HT-29 (cell line): Measurements from ENCODE around the gene KNL1. TPM values are rescaled to one million over a fixed set of nuclear protein-coding genes. Genes with fewer than 3 reads are reported as not detected.

ENCODE experiments used
- DNase-seq: peaks from one replicate; pipeline ENCODE4 v3.0.0-alpha.2; 2015; ENCODE audit warnings: low spot score
- total RNA-seq: library from RNA; depleted of rRNA; stranded (reverse); fragments of >200 nt; shearing (Covaris generic); gene quantifications from 2 replicates; pipeline ENCODE4 v1.2.3, GENCODE V29; 2014

The KNL1 gene
- total RNA-seq, 1 experiment from 2014 or later: 13.1 TPM

GRCh38 chr15:40584191-40584590 is 9.9 kb upstream of the KNL1 start:
- DNase-seq: no peak

- DNase-seq: peak; percentile 56
These were observed 3.4 kb upstream of the KNL1 start for GRCh38 chr15:40590667-40591050.

- peak; percentile 24 for DNase-seq
These were observed 2.7 kb upstream of the KNL1 start for GRCh38 chr15:40591389-40591788.

GRCh38 chr15:40593165-40593564 is 884 bp upstream of the KNL1 start:
- no peak for DNase-seq

GRCh38 chr15:40594429-40594836 is 384 bp downstream of the KNL1 start:
- DNase-seq: peak; percentile 74

GRCh38 chr15:40595219-40595618 is 1.2 kb downstream of the KNL1 start:
- DNase-seq: no peak

GRCh38 chr15:40595773-40596172 is 1.7 kb downstream of the KNL1 start:
- DNase-seq: peak; percentile 40

GRCh38 chr15:40597024-40597423 is 3.0 kb downstream of the KNL1 start:
- DNase-seq: no peak

GRCh38 chr15:40598126-40598525 is 4.1 kb downstream of the KNL1 start:
- no peak for DNase-seq

- DNase-seq: no peak
These were observed 4.6 kb downstream of the KNL1 start for GRCh38 chr15:40598672-40599071.

- DNase-seq: no peak
These were observed 6.9 kb downstream of the KNL1 start for GRCh38 chr15:40600956-40601355.

- no peak for DNase-seq
These were observed 9.9 kb downstream of the KNL1 start for GRCh38 chr15:40603935-40604334.

GRCh38 chr15:40613080-40613479 is 19.0 kb downstream of the KNL1 start:
- no peak for DNase-seq

- no peak for DNase-seq
These were observed 24.0 kb downstream of the KNL1 start for GRCh38 chr15:40618023-40618422.

- no peak for DNase-seq
These were observed 24.9 kb downstream of the KNL1 start for GRCh38 chr15:40618906-40619305.

- DNase-seq: no peak
These were observed 29.3 kb downstream of the KNL1 start for GRCh38 chr15:40623361-40623760.

- DNase-seq: no peak
These were observed 36.3 kb downstream of the KNL1 start for GRCh38 chr15:40630313-40630712.

GRCh38 chr15:40633178-40633577 is 39.1 kb downstream of the KNL1 start:
- peak; percentile 40 for DNase-seq

GRCh38 chr15:40637221-40637745 is 43.2 kb downstream of the KNL1 start:
- no peak for DNase-seq

GRCh38 chr15:40639677-40640076 is 45.6 kb downstream of the KNL1 start:
- no peak for DNase-seq

GRCh38 chr15:40647523-40647922 is 53.5 kb downstream of the KNL1 start:
- DNase-seq: no peak

GRCh38 chr15:40650479-40650878 is 56.4 kb downstream of the KNL1 start:
- no peak for DNase-seq

GRCh38 chr15:40660686-40661085 is 66.6 kb downstream of the KNL1 start:
- no peak for DNase-seq

GRCh38 chr15:40664909-40665308 is 70.9 kb downstream of the KNL1 start:
- DNase-seq: no peak
